Sigmoid colon (tissue), 7 donors: Measurements from ENCODE around the gene FUBP1. TPM values are rescaled to one million over a fixed set of nuclear protein-coding genes. Genes with fewer than 3 reads are reported as not detected.
A peak's percentile ranks its signal among the peaks of the same experiment; 100 is the strongest.
"Not testable (repeated sequence)": the region's sequence is repeated elsewhere in the genome, so short reads cannot be mapped to it uniquely, and the experiment has no call there.

Source experiments
- DNase-seq: peaks from one replicate; pipeline ENCODE4 v3.0.0-alpha.2; 2019
- H3K27ac ChIP-seq, 4 donors: fragments of 200-600 bp; sonication (generic); one replicate each; pipeline ENCODE4 v1.5.1; 2016 to 2019; ENCODE audit warnings: mild to moderate bottlenecking in 1 of 4
- H3K27me3 ChIP-seq, 3 donors: fragments of 200-600 bp; sonication (generic); one replicate each; pipeline ENCODE4 v1.5.1; 2019; ENCODE audit warnings: mild to moderate bottlenecking in 1 of 3
- H3K36me3 ChIP-seq, 4 donors: fragments of 200-600 bp; sonication (generic); one replicate each; pipeline ENCODE4 v1.5.1; 2016 to 2019
- H3K4me1 ChIP-seq, 4 donors: fragments of 200-600 bp; sonication (generic); one replicate each; pipeline ENCODE4 v1.5.1; 2017 to 2019
- H3K4me3 ChIP-seq, 4 donors: fragments of 200-600 bp; sonication (generic); one replicate each; pipeline ENCODE4 v1.5.1; 2017 to 2019; ENCODE audit warnings: mild to moderate bottlenecking in 2 of 4, moderate library complexity in 1 of 4
- H3K9me3 ChIP-seq, 4 donors: fragments of 200-600 bp in 3 of 4; sonication (generic) in 3 of 4; one replicate each; pipeline versions ENCODE4 v1.5.1 to v1.6.1; 2013 to 2019
- EP300 ChIP-seq, 4 donors: sonication (generic); formaldehyde crosslinking; IDR thresholded peaks; one replicate each; pipeline ENCODE4 v1.6.1; 2017; ENCODE audit warnings: antibody characterized with exemption in 4 of 4
- POLR2A ChIP-seq, 2 donors: fragments of 450-650 bp; IDR thresholded peaks; one replicate each; pipeline ENCODE4 v1.6.1; 2016; ENCODE audit warnings: antibody characterized with exemption in 2 of 2, mild to moderate bottlenecking in 2 of 2, moderate library complexity in 2 of 2
- POLR2AphosphoS5 ChIP-seq, 4 donors: sonication (generic); formaldehyde crosslinking; IDR thresholded peaks; one replicate each; pipeline ENCODE4 v1.6.1; 2017; ENCODE audit warnings: antibody characterized with exemption in 4 of 4
- WGBS, 2 donors: extraction: QIAGEN DNeasy Blood & Tissue Kit; methylation state at CpG; one replicate each; pipeline ENCODE4 v1.1.7; 2013; 5-methylcytosine and 5-hydroxymethylcytosine counted together
- intact Hi-C: fragments of 100-400 bp; cut with DNase I; formaldehyde crosslinking; loops from one replicate; pipeline ENCODE4 v1.15.1; 2023
- polyA plus RNA-seq, 3 donors: library from polyadenylated mRNA; stranded (reverse); fragments of 200-250 nt; gene quantifications; one replicate each; pipeline ENCODE4 v1.2.3, GENCODE V29; 2013
- total RNA-seq, 4 donors: library from RNA; depleted of rRNA; stranded (reverse); fragments of >200 nt; gene quantifications; one replicate each; pipeline ENCODE4 v1.1.0, GENCODE V29; 2016
- TF ChIP-seq, protein P1 (sequence below), 4 experiments: fragments of 450-650 bp in 3 of 4; fragments of 200-600 bp in 1 of 4; IDR thresholded peaks; one replicate each; pipeline ENCODE4 v1.5.1; 2016 to 2019; ENCODE audit warnings: antibody characterized with exemption in 4 of 4, mild to moderate bottlenecking in 3 of 4, moderate library complexity in 2 of 4
- donor health status: healthy with polysubstance abuse.
- donor health status: Bipolar disorder and iron deficiency.
- donor health status: healthy.

FUBP1 gene
- total and polyA plus RNA-seq, 7 donors: 20.8 to 79.2 (median 60.6) TPM

DNA sequence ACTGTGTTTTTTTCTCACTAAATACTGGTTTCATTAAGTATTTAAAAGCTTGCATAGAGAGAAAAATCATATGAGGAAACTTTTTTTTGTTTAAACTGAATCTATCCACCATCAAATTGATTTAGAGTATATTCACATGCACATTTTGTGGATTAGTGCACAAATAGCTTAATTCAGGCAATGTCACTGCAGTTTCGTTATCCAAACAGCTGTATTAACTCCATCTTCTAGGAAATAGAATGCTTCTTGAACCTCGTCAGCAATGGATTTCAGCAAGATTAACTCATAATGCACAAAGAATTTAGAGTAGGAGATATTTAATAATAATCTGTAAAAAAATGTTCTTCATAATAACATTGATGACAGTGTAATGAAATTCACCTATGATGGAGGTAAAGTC lies 52.9 kb downstream of the FUBP1 start:
- H3K36me3 ChIP-seq: peaks cover 0 to 91% (median 36%) of the 10 kb centered on the region in 4 donors
- intact Hi-C loops: loop anchor here (5.0 kb wide), 1 partner anchor 36 kb away; no protein-coding TSS in a partner anchor
- TF ChIP-seq, protein P1, sequence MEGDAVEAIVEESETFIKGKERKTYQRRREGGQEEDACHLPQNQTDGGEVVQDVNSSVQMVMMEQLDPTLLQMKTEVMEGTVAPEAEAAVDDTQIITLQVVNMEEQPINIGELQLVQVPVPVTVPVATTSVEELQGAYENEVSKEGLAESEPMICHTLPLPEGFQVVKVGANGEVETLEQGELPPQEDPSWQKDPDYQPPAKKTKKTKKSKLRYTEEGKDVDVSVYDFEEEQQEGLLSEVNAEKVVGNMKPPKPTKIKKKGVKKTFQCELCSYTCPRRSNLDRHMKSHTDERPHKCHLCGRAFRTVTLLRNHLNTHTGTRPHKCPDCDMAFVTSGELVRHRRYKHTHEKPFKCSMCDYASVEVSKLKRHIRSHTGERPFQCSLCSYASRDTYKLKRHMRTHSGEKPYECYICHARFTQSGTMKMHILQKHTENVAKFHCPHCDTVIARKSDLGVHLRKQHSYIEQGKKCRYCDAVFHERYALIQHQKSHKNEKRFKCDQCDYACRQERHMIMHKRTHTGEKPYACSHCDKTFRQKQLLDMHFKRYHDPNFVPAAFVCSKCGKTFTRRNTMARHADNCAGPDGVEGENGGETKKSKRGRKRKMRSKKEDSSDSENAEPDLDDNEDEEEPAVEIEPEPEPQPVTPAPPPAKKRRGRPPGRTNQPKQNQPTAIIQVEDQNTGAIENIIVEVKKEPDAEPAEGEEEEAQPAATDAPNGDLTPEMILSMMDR (IDR thresholded peaks at IDR 0.05): no peak
- no peak for TF ChIP-seq POLR2A (IDR thresholded peaks at IDR 0.05)
- H3K27me3 ChIP-seq: no peaks in the 10 kb centered on the region
- H3K9me3 ChIP-seq: no peaks in the 10 kb centered on the region
- H3K4me1 ChIP-seq: peaks cover 0 to 16% (median 7%) of the 10 kb centered on the region in 4 donors
- DNase-seq: no peak
- H3K4me3 ChIP-seq: no peak overlapping the region
- WGBS, 2 donors: 72 to 84% methylated on average over 2 of the region's 2 CpGs
- peak overlapping the region in 2 of 4 donors; percentile 33 to 45 for H3K27ac ChIP-seq

DNA sequence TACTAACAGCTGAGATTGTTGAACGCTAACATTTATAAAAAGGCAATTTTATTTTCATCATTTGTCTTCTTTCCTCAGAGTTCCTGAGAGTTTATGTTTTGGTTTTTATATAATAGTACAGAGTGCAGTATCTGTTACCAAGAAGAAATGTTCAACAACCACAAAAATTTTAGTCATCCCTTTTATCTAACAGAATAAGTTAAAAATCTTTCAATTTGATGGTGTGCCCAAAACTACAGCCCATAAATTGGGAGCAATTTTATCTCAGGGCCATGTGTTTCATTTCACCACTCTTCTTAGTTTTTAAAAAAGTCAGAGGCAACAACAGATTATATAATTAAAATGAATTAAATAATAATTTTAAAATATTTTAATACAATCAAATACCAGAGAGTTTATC lies 53.4 kb downstream of the FUBP1 start:
- no peak for TF ChIP-seq POLR2A (IDR thresholded peaks at IDR 0.05)
- TF ChIP-seq, protein P1 (IDR thresholded peaks at IDR 0.05): no peak
- no peak for TF ChIP-seq POLR2AphosphoS5 (IDR thresholded peaks at IDR 0.05)
- TF ChIP-seq EP300 (IDR thresholded peaks at IDR 0.05): no peak
- peak overlapping the region in 2 of 4 donors; percentile 33 to 45 for H3K27ac ChIP-seq

DNA sequence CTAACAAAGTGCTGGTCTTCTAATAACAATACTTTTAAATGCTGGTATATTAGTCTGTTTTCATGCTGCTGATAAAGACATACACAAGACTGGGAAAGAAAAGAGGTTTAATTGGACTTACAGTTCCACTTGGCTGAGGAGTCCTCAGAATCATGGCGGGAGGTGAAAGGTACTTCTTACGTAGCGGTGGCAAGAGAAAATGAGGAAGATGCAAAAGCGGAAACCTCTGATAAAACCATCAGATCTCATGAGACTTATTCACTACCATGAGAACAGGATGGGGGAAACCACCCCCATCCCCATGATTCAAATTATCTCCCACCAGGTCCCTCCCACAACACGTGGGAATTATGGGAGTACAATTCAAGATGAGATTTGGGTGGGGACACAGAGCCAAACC lies 60.0 kb downstream of the FUBP1 start:
- 86 to 93% methylated on average over 5 of the region's 5 CpGs for WGBS, 2 donors
- H3K27me3 ChIP-seq, H3K9me3 ChIP-seq, H3K4me3 ChIP-seq, H3K27ac ChIP-seq, DNase-seq, intact Hi-C loops, H3K4me1 ChIP-seq: not testable (repeated sequence)
- peaks cover 11 to 82% (median 29%) of the 10 kb centered on the region in 4 donors for H3K36me3 ChIP-seq

More for the DNA sequence above, 53.4 kb downstream of the FUBP1 start:
- H3K4me1 ChIP-seq: peaks cover 0 to 16% (median 7%) of the 10 kb centered on the region in 4 donors
- no peaks in the 10 kb centered on the region for H3K9me3 ChIP-seq
- no peak for DNase-seq
- H3K36me3 ChIP-seq: peaks cover 0 to 89% (median 32%) of the 10 kb centered on the region in 4 donors
- no peaks in the 10 kb centered on the region for H3K27me3 ChIP-seq
- H3K4me3 ChIP-seq: no peak overlapping the region
- 85 to 90% methylated on average over 1 of the region's 1 CpG for WGBS, 2 donors
- intact Hi-C loops: loop anchor here (5.0 kb wide), 1 partner anchor 37 kb away; no protein-coding TSS in a partner anchor

DNA sequence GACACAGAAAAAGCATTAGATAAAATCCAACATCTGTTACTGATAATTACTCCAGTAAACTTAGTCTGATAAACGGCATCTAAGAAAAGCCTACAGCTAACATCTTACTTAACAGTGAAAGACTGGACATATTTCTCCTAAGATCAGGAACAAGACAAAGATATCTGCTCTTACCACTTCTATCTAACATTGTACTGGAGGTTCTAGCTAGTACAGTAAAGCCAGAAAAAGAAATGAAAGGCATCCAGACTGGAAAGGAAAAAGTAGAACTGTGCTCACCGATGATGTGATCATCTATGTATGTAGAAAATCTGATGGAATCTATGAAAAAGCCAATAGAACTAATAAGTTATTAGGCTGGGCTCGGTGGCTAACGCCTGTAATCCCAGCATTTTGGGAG lies 68.8 kb downstream of the FUBP1 start:
- WGBS, 2 donors: 93 to 94% methylated on average over 4 of the region's 4 CpGs
- H3K27ac ChIP-seq: no peak overlapping the region

DNA sequence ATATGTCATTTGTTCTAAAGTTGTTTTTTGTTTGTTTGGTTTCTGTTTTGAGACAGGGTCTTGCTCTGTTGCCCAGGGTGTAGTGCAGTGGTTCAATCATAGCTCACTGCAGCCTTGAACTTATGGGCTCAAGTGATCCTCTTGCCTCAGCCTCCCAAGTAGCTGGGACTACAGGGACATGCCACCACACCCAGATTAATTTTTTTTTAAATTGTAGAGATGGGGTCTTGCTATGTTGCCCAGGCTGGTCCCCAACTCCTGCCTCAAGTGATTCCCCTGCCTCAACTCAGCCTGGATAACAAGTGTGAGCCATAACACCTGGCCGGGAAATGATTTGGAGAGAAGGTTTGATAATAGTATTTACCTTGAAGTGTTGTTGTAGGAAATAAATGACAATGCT lies 72.2 kb downstream of the FUBP1 start:
- peaks cover 0 to 31% (median 14%) of the 10 kb centered on the region in 4 donors for H3K4me1 ChIP-seq
- H3K9me3 ChIP-seq: no peaks in the 10 kb centered on the region
- no peak overlapping the region for H3K27ac ChIP-seq
- intact Hi-C loops: no loop called here
- 40 to 78% methylated on average over 1 of the region's 1 CpG for WGBS, 2 donors
- H3K4me3 ChIP-seq: no peak overlapping the region
- H3K27me3 ChIP-seq: no peaks in the 10 kb centered on the region
- H3K36me3 ChIP-seq: no peaks in the 10 kb centered on the region
- DNase-seq: no peak
- TF ChIP-seq EP300 (IDR thresholded peaks at IDR 0.05): no peak
- TF ChIP-seq, protein P1 (IDR thresholded peaks at IDR 0.05): no peak
- TF ChIP-seq POLR2AphosphoS5 (IDR thresholded peaks at IDR 0.05): no peak
- no peak for TF ChIP-seq POLR2A (IDR thresholded peaks at IDR 0.05)

More for the DNA sequence above, 68.8 kb downstream of the FUBP1 start:
- DNase-seq: no peak
- H3K27me3 ChIP-seq: no peaks in the 10 kb centered on the region
- intact Hi-C loops: no loop called here
- H3K36me3 ChIP-seq: no peaks in the 10 kb centered on the region
- TF ChIP-seq EP300 (IDR thresholded peaks at IDR 0.05): no peak
- TF ChIP-seq POLR2A (IDR thresholded peaks at IDR 0.05): no peak
- TF ChIP-seq, protein P1 (IDR thresholded peaks at IDR 0.05): no peak
- no peak for TF ChIP-seq POLR2AphosphoS5 (IDR thresholded peaks at IDR 0.05)
- H3K9me3 ChIP-seq: no peaks in the 10 kb centered on the region
- no peak overlapping the region for H3K4me3 ChIP-seq
- peaks cover 0 to 21% (median 5%) of the 10 kb centered on the region in 4 donors for H3K4me1 ChIP-seq
